ENCODE measurements around the gene AQP12B. TPM values are rescaled to one million over a fixed set of nuclear protein-coding genes. Genes with fewer than 3 reads are reported as not detected.
"Not testable (repeated sequence)": the region's sequence is repeated elsewhere in the genome, so short reads cannot be mapped to it uniquely, and the experiment has no call there.

AQP12B gene
- total RNA-seq (not detected), polyA plus RNA-seq (ENCODE audit: insufficient read depth in 1 of 8, insufficient read length in 8 of 8, low replicate concordance in 1 of 8) (1 to 10 TPM in 4 of 8 donors, under 1 TPM in 4; 0.24 to 1.7 (median 1.0) TPM)
- long read RNA-seq, donor 1 = 0 reads
- long read RNA-seq, donor 2 = 0 reads
- long read RNA-seq, donor 3 = 0 reads
- long read RNA-seq, donor 4 = 0 reads
- long read RNA-seq, donor 5 = 0 reads
- long read RNA-seq, donor 6 = 0 reads
- long read RNA-seq, donor 7 = 0 reads
- long read RNA-seq, donor 8 = 0 reads
- long read RNA-seq, donor 9 = 0 reads
- long read RNA-seq, donor 10 = 0 reads
- long read RNA-seq, donor 11 = 0 reads

GRCh38 chr2:240682431-240683224 lies at the start of gene AQP12B:
AQP12B (minus strand) TSS chr2:240682885; CDS start chr2:240682837, 48 bp downstream.
- peaks cover 12% of the 10 kb centered on the region for H3K27me3 ChIP-seq (ENCODE audit: control insufficient read depth, insufficient read depth, low read length)
- WGBS (ENCODE audit: insufficient coverage) = 81% methylated on average over 22 of the region's 37 CpGs
- H3K4me1 ChIP-seq (ENCODE audit: control insufficient read depth, insufficient read depth, low read length); H3K27ac ChIP-seq (ENCODE audit: low read length); H3K9me3 ChIP-seq (replicated peaks; ENCODE audit: control insufficient read depth, low read depth, low read length); DNase-seq; H3K4me3 ChIP-seq (ENCODE audit: low read length); H3K36me3 ChIP-seq (ENCODE audit: control insufficient read depth, insufficient read depth, low read length): not testable (repeated sequence)

- Histone ChIP-seq H3K4me1 (ENCODE audit: control insufficient read depth, insufficient read depth, low read length) (peaks cover 36% of the 10 kb centered on the region), H3K27me3 (ENCODE audit: control insufficient read depth, insufficient read depth, low read length) (no peaks in the 10 kb centered on the region), H3K9me3 (replicated peaks; ENCODE audit: control insufficient read depth, low read depth, low read length) (no peaks in the 10 kb centered on the region), H3K4me3 (ENCODE audit: low read length) (no peak overlapping the region), H3K36me3 (ENCODE audit: control insufficient read depth, insufficient read depth, low read length) (no peaks in the 10 kb centered on the region), H3K27ac (ENCODE audit: low read length) (no peak overlapping the region)
- 85% methylated on average over 5 of the region's 5 CpGs for WGBS (ENCODE audit: insufficient coverage)
- no peak for DNase-seq
These were observed 49.5 kb upstream of the AQP12B start for GRCh38 chr2:240732184-240732583.

- H3K36me3 ChIP-seq (ENCODE audit: control insufficient read depth, insufficient read depth, low read length) = no peaks in the 10 kb centered on the region
- H3K4me3 ChIP-seq (ENCODE audit: low read length) = no peak overlapping the region
- peak; percentile 68 for DNase-seq
- H3K27me3 ChIP-seq (ENCODE audit: control insufficient read depth, insufficient read depth, low read length) = no peaks in the 10 kb centered on the region
- WGBS (ENCODE audit: insufficient coverage) = 21% methylated on average over 9 of the region's 9 CpGs
- H3K9me3 ChIP-seq (replicated peaks; ENCODE audit: control insufficient read depth, low read depth, low read length) = no peaks in the 10 kb centered on the region
- peaks cover 36% of the 10 kb centered on the region for H3K4me1 ChIP-seq (ENCODE audit: control insufficient read depth, insufficient read depth, low read length)
- H3K27ac ChIP-seq (ENCODE audit: low read length) = peak overlapping the region; percentile 55
These were observed 48.5 kb upstream of the AQP12B start for GRCh38 chr2:240731178-240731545.

GRCh38 chr2:240730501-240731177 lies 48.0 kb upstream of the AQP12B start:
- Histone ChIP-seq H3K27ac (ENCODE audit: low read length) (peak overlapping the region; percentile 55), H3K27me3 (ENCODE audit: control insufficient read depth, insufficient read depth, low read length) (no peaks in the 10 kb centered on the region), H3K9me3 (replicated peaks; ENCODE audit: control insufficient read depth, low read depth, low read length) (no peaks in the 10 kb centered on the region), H3K4me3 (ENCODE audit: low read length) (no peak overlapping the region), H3K36me3 (ENCODE audit: control insufficient read depth, insufficient read depth, low read length) (no peaks in the 10 kb centered on the region), H3K4me1 (ENCODE audit: control insufficient read depth, insufficient read depth, low read length) (peaks cover 36% of the 10 kb centered on the region)
- WGBS (ENCODE audit: insufficient coverage) = 48% methylated on average over 8 of the region's 10 CpGs
- DNase-seq = no peak

- WGBS (ENCODE audit: insufficient coverage) = 73% methylated on average over 7 of the region's 7 CpGs
- H3K4me1 ChIP-seq (ENCODE audit: control insufficient read depth, insufficient read depth, low read length) = peaks cover 29% of the 10 kb centered on the region
- no peaks in the 10 kb centered on the region for H3K9me3 ChIP-seq (replicated peaks; ENCODE audit: control insufficient read depth, low read depth, low read length)
- H3K27ac ChIP-seq (ENCODE audit: low read length) = no peak overlapping the region
- DNase-seq = no peak
- no peak overlapping the region for H3K4me3 ChIP-seq (ENCODE audit: low read length)
- H3K36me3 ChIP-seq (ENCODE audit: control insufficient read depth, insufficient read depth, low read length) = no peaks in the 10 kb centered on the region
- H3K27me3 ChIP-seq (ENCODE audit: control insufficient read depth, insufficient read depth, low read length) = no peaks in the 10 kb centered on the region
These were observed 46.1 kb upstream of the AQP12B start for GRCh38 chr2:240728827-240729226.

GRCh38 chr2:240728361-240728760 lies 45.7 kb upstream of the AQP12B start:
- 89% methylated on average over 10 of the region's 10 CpGs for WGBS (ENCODE audit: insufficient coverage)
- Histone ChIP-seq H3K4me3 (ENCODE audit: low read length) (no peak overlapping the region), H3K9me3 (replicated peaks; ENCODE audit: control insufficient read depth, low read depth, low read length) (no peaks in the 10 kb centered on the region), H3K27ac (ENCODE audit: low read length) (no peak overlapping the region), H3K36me3 (ENCODE audit: control insufficient read depth, insufficient read depth, low read length) (no peaks in the 10 kb centered on the region), H3K27me3 (ENCODE audit: control insufficient read depth, insufficient read depth, low read length) (no peaks in the 10 kb centered on the region), H3K4me1 (ENCODE audit: control insufficient read depth, insufficient read depth, low read length) (peaks cover 27% of the 10 kb centered on the region)
- DNase-seq = no peak

- 77% methylated on average over 15 of the region's 15 CpGs for WGBS (ENCODE audit: insufficient coverage)
- Histone ChIP-seq H3K27me3 (ENCODE audit: control insufficient read depth, insufficient read depth, low read length) (no peaks in the 10 kb centered on the region), H3K27ac (ENCODE audit: low read length) (no peak overlapping the region), H3K4me1 (ENCODE audit: control insufficient read depth, insufficient read depth, low read length) (peaks cover 24% of the 10 kb centered on the region), H3K36me3 (ENCODE audit: control insufficient read depth, insufficient read depth, low read length) (no peaks in the 10 kb centered on the region), H3K9me3 (replicated peaks; ENCODE audit: control insufficient read depth, low read depth, low read length) (no peaks in the 10 kb centered on the region), H3K4me3 (ENCODE audit: low read length) (no peak overlapping the region)
- DNase-seq = no peak
These were observed 45.2 kb upstream of the AQP12B start for GRCh38 chr2:240727913-240728312.

GRCh38 chr2:240727439-240727838 lies 44.8 kb upstream of the AQP12B start:
- no peak overlapping the region for H3K4me3 ChIP-seq (ENCODE audit: low read length)
- no peaks in the 10 kb centered on the region for H3K36me3 ChIP-seq (ENCODE audit: control insufficient read depth, insufficient read depth, low read length)
- H3K4me1 ChIP-seq (ENCODE audit: control insufficient read depth, insufficient read depth, low read length) = peaks cover 24% of the 10 kb centered on the region
- no peaks in the 10 kb centered on the region for H3K9me3 ChIP-seq (replicated peaks; ENCODE audit: control insufficient read depth, low read depth, low read length)
- H3K27me3 ChIP-seq (ENCODE audit: control insufficient read depth, insufficient read depth, low read length) = no peaks in the 10 kb centered on the region
- H3K27ac ChIP-seq (ENCODE audit: low read length) = no peak overlapping the region
- DNase-seq = no peak
- 89% methylated on average over 9 of the region's 14 CpGs for WGBS (ENCODE audit: insufficient coverage)

- Histone ChIP-seq H3K4me1 (ENCODE audit: control insufficient read depth, insufficient read depth, low read length) (peaks cover 24% of the 10 kb centered on the region), H3K4me3 (ENCODE audit: low read length) (no peak overlapping the region), H3K27ac (ENCODE audit: low read length) (no peak overlapping the region), H3K36me3 (ENCODE audit: control insufficient read depth, insufficient read depth, low read length) (no peaks in the 10 kb centered on the region), H3K27me3 (ENCODE audit: control insufficient read depth, insufficient read depth, low read length) (no peaks in the 10 kb centered on the region), H3K9me3 (replicated peaks; ENCODE audit: control insufficient read depth, low read depth, low read length) (no peaks in the 10 kb centered on the region)
- no peak for DNase-seq
- 92% methylated on average over 14 of the region's 14 CpGs for WGBS (ENCODE audit: insufficient coverage)
These were observed 44.2 kb upstream of the AQP12B start for GRCh38 chr2:240726876-240727275.

- H3K27ac ChIP-seq (ENCODE audit: low read length) = no peak overlapping the region
- H3K9me3 ChIP-seq (replicated peaks; ENCODE audit: control insufficient read depth, low read depth, low read length) = no peaks in the 10 kb centered on the region
These were observed 43.0 kb upstream of the AQP12B start for GRCh38 chr2:240725671-240726070.

More at GRCh38 chr2:240725671-240726070, 43.0 kb upstream of the AQP12B start:
- Histone ChIP-seq H3K4me1 (ENCODE audit: control insufficient read depth, insufficient read depth, low read length) (peaks cover 14% of the 10 kb centered on the region), H3K4me3 (ENCODE audit: low read length) (no peak overlapping the region), H3K27me3 (ENCODE audit: control insufficient read depth, insufficient read depth, low read length) (no peaks in the 10 kb centered on the region), H3K36me3 (ENCODE audit: control insufficient read depth, insufficient read depth, low read length) (no peaks in the 10 kb centered on the region)
- DNase-seq = no peak
- WGBS (ENCODE audit: insufficient coverage) = no CpG with 5 or more reads among the region's 7 CpGs

Measured in muscle of leg (tissue), 16 donors.